B cell (primary cell): ENCODE data around the gene FAM124A.

Source experiments
- EZH2 ChIP-seq: IDR thresholded peaks from 2 replicates; pipeline ENCODE4 v1.6.1; 2012; ENCODE audit warnings: borderline replicate concordance, low read depth, mild to moderate bottlenecking, moderate library complexity, low read length; ENCODE audit not compliant: insufficient read depth, poor library complexity, severe bottlenecking
- TF ChIP-seq, protein P1 (sequence below): fragments of 200-600 bp; IDR thresholded peaks from one replicate; pipeline ENCODE4 v1.8.0; 2022; ENCODE audit warnings: antibody characterized with exemption, mild to moderate bottlenecking

DNA sequence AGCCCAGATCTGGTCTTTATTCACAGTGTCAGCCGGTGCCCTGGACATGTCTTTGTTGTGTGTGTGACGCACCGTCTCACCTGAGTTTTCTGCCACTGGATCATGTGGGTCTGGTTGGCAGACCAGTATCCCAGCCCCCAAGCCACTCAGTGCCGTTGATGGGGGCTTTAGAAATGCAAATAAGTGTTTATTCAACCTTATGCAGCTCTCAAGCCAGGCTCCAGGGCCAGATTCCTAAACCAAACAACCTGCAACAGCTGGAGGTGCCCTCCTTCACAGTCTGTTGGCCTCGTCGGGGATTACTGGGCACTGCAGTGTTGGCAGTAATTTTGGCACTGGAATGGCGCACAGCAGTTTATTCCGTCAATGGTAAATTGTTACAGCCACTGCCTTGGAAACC is 21.6 kb downstream of the FAM124A start:
- TF ChIP-seq, protein P1, sequence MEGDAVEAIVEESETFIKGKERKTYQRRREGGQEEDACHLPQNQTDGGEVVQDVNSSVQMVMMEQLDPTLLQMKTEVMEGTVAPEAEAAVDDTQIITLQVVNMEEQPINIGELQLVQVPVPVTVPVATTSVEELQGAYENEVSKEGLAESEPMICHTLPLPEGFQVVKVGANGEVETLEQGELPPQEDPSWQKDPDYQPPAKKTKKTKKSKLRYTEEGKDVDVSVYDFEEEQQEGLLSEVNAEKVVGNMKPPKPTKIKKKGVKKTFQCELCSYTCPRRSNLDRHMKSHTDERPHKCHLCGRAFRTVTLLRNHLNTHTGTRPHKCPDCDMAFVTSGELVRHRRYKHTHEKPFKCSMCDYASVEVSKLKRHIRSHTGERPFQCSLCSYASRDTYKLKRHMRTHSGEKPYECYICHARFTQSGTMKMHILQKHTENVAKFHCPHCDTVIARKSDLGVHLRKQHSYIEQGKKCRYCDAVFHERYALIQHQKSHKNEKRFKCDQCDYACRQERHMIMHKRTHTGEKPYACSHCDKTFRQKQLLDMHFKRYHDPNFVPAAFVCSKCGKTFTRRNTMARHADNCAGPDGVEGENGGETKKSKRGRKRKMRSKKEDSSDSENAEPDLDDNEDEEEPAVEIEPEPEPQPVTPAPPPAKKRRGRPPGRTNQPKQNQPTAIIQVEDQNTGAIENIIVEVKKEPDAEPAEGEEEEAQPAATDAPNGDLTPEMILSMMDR, result no peak
- TF ChIP-seq EZH2, result no peak
